ENCODE measurements around the gene HEATR3.

Gene HEATR3

GRCh38 chr16:50154420-50154950 lies 88.7 kb downstream of the HEATR3 start:
- no peak for DNase-seq

GRCh38 chr16:50155925-50156324 lies 90.2 kb downstream of the HEATR3 start:
- no peak for DNase-seq
